ENCODE measurements around the gene ARHGEF39.
A peak's percentile ranks its signal among the peaks of the same experiment; 100 is the strongest.

GRCh38 chr9:35618854-35619799, 45.9 kb downstream of the ARHGEF39 start:
- TF ChIP-seq CTCF (IDR thresholded peaks at IDR 0.05; ENCODE audit: insufficient read depth, low read length) (no peak), POLR2AphosphoS5 (IDR thresholded peaks at IDR 0.05; ENCODE audit: low read depth) (0 out of 2 replicates have a peak, but pooled peaks have one; percentile 49), GABPA (IDR thresholded peaks at IDR 0.05; ENCODE audit: low read depth) (peak; percentile 33; the same call in 1 of the 2 replicates)
